Anterior cingulate cortex (tissue), 58 donors: ENCODE data around the gene STARD6.
"Not testable (repeated sequence)": the region's sequence is repeated elsewhere in the genome, so short reads cannot be mapped to it uniquely, and the experiment has no call there.

Experiments
- DNase-seq, 58 donors: peaks; one replicate each; lab custom pipeline; 2025; lab: John Stamatoyannopoulos, UW

STARD6 gene

GRCh38 chr18:54351186-54351585, 6.5 kb downstream of the STARD6 start:
- no peak for DNase-seq

GRCh38 chr18:54338230-54338629, 19.4 kb downstream of the STARD6 start:
- DNase-seq: no peak

- no peak for DNase-seq
These were observed 22.0 kb downstream of the STARD6 start for GRCh38 chr18:54335638-54336173.

- DNase-seq: no peak
These were observed 26.7 kb downstream of the STARD6 start for GRCh38 chr18:54330768-54331548.

GRCh38 chr18:54329787-54330186, 27.9 kb downstream of the STARD6 start:
- DNase-seq: no peak

GRCh38 chr18:54327818-54328217, 29.8 kb downstream of the STARD6 start:
- DNase-seq: no peak

GRCh38 chr18:54323970-54324369, 33.7 kb downstream of the STARD6 start:
- DNase-seq: no peak

GRCh38 chr18:54323561-54323960, 34.1 kb downstream of the STARD6 start:
- no peak for DNase-seq

GRCh38 chr18:54316071-54316820, 41.4 kb downstream of the STARD6 start:
- no peak for DNase-seq

GRCh38 chr18:54309564-54309963, 48.1 kb downstream of the STARD6 start:
- not testable (repeated sequence) for DNase-seq

- DNase-seq: no peak
These were observed 54.2 kb downstream of the STARD6 start for GRCh38 chr18:54303408-54303807.

- not testable (repeated sequence) for DNase-seq
These were observed 58.7 kb downstream of the STARD6 start for GRCh38 chr18:54298991-54299390.

GRCh38 chr18:54296062-54296461, 61.6 kb downstream of the STARD6 start:
- DNase-seq: no peak

- no peak for DNase-seq
These were observed 63.4 kb downstream of the STARD6 start for GRCh38 chr18:54294274-54294673.

GRCh38 chr18:54284981-54285785, 72.5 kb downstream of the STARD6 start:
- peak in 6 of 58 donors; percentile 3 to 37 (median 7) for DNase-seq

GRCh38 chr18:54284535-54284934, 73.1 kb downstream of the STARD6 start:
- DNase-seq: no peak

GRCh38 chr18:54280220-54280569, 77.5 kb downstream of the STARD6 start:
- no peak for DNase-seq

GRCh38 chr18:54279477-54280219, 78.0 kb downstream of the STARD6 start:
- DNase-seq: no peak

- no peak for DNase-seq
These were observed 79.0 kb downstream of the STARD6 start for GRCh38 chr18:54278615-54279014.

- DNase-seq: no peak
These were observed 79.8 kb downstream of the STARD6 start for GRCh38 chr18:54277899-54278298.
